Spleen (tissue), 7 donors: ENCODE measurements around the gene IL17B.
A peak's percentile ranks its signal among the peaks of the same experiment; 100 is the strongest.

Experiments used
- CTCF ChIP-seq, 11 experiments: fragments of 200-600 bp in 7 of 11; fragments of 450-650 bp in 4 of 11; sonication (generic) in 4 of 11; IDR thresholded peaks in 8 of 11; conservative IDR thresholded peaks in 3 of 11; 1 replicate in 7 of 11; 2 replicates in 4 of 11; pipeline versions ENCODE4 v1.4.0 to v1.8.0; 2016 to 2021; ENCODE audit warnings: antibody characterized with exemption in 11 of 11, inconsistent platforms in 4 of 11, mild to moderate bottlenecking in 1 of 11
- POLR2AphosphoS5 ChIP-seq, 3 donors: sonication (generic); formaldehyde crosslinking; IDR thresholded peaks; one replicate each; pipeline ENCODE4 v1.5.1; 2017; ENCODE audit warnings: antibody characterized with exemption in 3 of 3
- donor health status: DM: no; HTN: no; CAD: no; lungs with moderate emphysema.
- donor health status: DM: no; HTN: no; CAD: no.
- donor health status: DM: no; HTN: no; CAD: no.

DNA sequence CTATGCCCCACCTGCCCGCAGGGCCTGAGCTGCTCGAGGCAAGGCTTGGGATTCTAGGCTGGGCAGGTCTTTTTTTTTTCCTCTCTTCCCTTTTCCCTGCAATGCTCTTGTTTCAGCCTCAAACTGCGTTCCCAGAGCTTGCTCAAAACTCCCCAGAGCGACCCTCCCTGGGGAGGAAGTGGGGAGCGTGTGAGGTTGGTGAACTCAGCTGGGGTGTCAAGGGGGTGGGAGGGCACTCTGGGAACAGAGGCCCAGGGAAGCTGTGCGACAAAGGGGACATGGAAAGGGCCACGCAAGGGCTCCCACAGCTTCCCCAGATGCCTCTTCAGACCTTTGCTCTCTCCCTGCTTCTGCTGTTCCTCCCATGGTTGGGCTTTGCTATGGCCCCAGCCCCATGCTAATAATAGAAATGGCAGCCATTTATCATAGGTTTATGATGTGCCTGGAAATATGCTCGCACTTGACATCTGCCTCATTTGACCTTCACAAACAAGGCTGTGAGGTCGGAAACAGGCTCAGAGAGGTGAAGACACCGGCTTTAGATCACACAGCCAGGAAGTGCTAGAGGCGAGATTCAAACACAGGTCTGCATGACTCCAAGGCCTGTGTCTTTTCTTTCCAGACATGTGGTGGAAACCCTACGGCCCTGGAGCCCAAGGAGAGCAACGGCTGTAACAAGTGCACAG is 40.9 kb upstream of the IL17B start:
- peak in 2 of 3 donors; percentile 43 to 49 for TF ChIP-seq POLR2AphosphoS5 (IDR thresholded peaks at IDR 0.05)
- no peak for TF ChIP-seq CTCF (IDR thresholded peaks at IDR 0.05 in 8 of 11, conservative IDR thresholded peaks at IDR 0.05 in 3 of 11)
